Measurements from ENCODE around the gene RND3. TPM values are rescaled to one million over a fixed set of nuclear protein-coding genes. Genes with fewer than 3 reads are reported as not detected.

Gene RND3
- total and polyA plus RNA-seq, 8 donors = 28.3 to 134 (median 107) TPM

GRCh38 chr2:150468350-150468960 lies 19.0 kb downstream of the RND3 start:
- no peak for DNase-seq
- no peak overlapping the region for H3K4me3 ChIP-seq
- H3K27ac ChIP-seq = no peak overlapping the region
- no peak for TF ChIP-seq CTCF (IDR thresholded peaks at IDR 0.05)
- no peak for ATAC-seq
- no peaks in the 10 kb centered on the region for H3K9me3 ChIP-seq
- H3K27me3 ChIP-seq = no peaks in the 10 kb centered on the region
- H3K4me1 ChIP-seq = peaks cover 0 to 11% of the 10 kb centered on the region in 2 donors
- peaks cover 0 to 11% of the 10 kb centered on the region in 2 donors for H3K36me3 ChIP-seq
- intact Hi-C loops (cut with DNase I) = no loop called here

GRCh38 chr2:150467621-150467963 lies 19.9 kb downstream of the RND3 start:
- TF ChIP-seq CTCF (IDR thresholded peaks at IDR 0.05) = no peak
- Histone ChIP-seq H3K36me3 (peaks cover 0 to 11% of the 10 kb centered on the region in 2 donors), H3K27me3 (no peaks in the 10 kb centered on the region), H3K9me3 (no peaks in the 10 kb centered on the region), H3K4me3 (no peak overlapping the region), H3K27ac (peak overlapping the region; percentile 0 to 20), H3K4me1 (peaks cover 0 to 4% of the 10 kb centered on the region in 2 donors)
- intact Hi-C loops (cut with DNase I) = no loop called here
- ATAC-seq = no peak
- DNase-seq = no peak

- ATAC-seq (peak; percentile 33), DNase-seq (peak in 2 of 4 donors; percentile 46 to 61)
- Histone ChIP-seq H3K9me3 (no peaks in the 10 kb centered on the region), H3K4me1 (no peaks in the 10 kb centered on the region), H3K36me3 (peaks cover 0 to 11% of the 10 kb centered on the region in 2 donors), H3K27me3 (no peaks in the 10 kb centered on the region), H3K27ac (peak overlapping the region; percentile 0 to 20), H3K4me3 (no peak overlapping the region)
- intact Hi-C loops (cut with DNase I) = no loop called here
- no peak for TF ChIP-seq CTCF (IDR thresholded peaks at IDR 0.05)
These were observed 20.5 kb downstream of the RND3 start for GRCh38 chr2:150466741-150467620.

GRCh38 chr2:150465703-150466569 lies 21.5 kb downstream of the RND3 start:
- Histone ChIP-seq H3K9me3 (no peaks in the 10 kb centered on the region), H3K27ac (no peak overlapping the region), H3K27me3 (no peaks in the 10 kb centered on the region), H3K4me1 (no peaks in the 10 kb centered on the region), H3K4me3 (no peak overlapping the region), H3K36me3 (peaks cover 0 to 7% of the 10 kb centered on the region in 2 donors)
- TF ChIP-seq CTCF (IDR thresholded peaks at IDR 0.05) = no peak
- DNase-seq = no peak
- ATAC-seq = no peak
- intact Hi-C loops (cut with DNase I) = no loop called here

Data from left lung (tissue), 10 donors.